ENCODE measurements around the gene EAF2.
"Not testable (repeated sequence)": the region's sequence is repeated elsewhere in the genome, so short reads cannot be mapped to it uniquely, and the experiment has no call there.

Gene EAF2

DNA sequence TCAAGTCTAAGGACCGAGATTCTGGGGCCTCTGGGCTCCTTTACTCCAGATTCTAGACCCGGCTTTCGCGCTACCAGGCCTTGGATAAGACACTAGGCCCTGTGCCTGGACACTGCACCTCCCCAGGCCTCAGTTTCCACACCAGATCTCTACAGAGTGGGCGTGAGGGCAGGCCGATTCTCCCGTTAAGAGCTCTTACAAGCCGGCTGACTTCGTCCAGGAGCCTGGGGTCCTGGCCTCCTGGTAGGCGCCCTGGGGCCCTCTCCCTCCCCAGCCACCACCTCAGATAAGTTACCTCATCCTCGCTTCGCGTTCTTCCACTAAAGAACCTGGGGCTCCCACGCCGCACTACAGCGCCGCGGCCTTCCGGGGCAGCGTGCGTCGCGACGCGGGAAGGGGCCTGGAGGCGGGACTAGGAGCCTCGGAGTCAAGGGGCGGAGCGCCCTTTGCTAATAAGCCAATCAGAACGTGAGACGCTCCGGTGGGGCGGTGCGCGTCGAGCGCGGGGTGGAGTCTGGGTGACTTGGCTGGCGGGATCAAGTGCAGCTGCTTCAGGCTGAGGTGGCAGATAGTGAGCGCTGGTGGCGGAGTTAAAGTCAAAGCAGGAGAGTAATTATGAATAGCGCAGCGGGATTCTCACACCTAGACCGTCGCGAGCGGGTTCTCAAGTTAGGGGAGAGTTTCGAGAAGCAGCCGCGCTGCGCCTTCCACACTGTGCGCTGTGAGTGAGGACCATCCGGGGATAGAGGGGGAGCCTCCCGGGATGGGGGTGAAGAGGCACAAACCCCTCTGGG lies at the start of gene EAF2, which contains the start of gene IQCB1:
EAF2 (plus strand) TSS at position 539 of the 794 bp plus-strand sequence; CDS start at position 616, 77 bp downstream.
IQCB1 (minus strand) TSS at position 390 of the 794 bp plus-strand sequence. CDS start 6,100 bp downstream, outside the sequence.
- DNase-seq (ENCODE audit: low spot score), result peak; percentile 89
- FAIRE-seq, result peak; percentile 90

DNA sequence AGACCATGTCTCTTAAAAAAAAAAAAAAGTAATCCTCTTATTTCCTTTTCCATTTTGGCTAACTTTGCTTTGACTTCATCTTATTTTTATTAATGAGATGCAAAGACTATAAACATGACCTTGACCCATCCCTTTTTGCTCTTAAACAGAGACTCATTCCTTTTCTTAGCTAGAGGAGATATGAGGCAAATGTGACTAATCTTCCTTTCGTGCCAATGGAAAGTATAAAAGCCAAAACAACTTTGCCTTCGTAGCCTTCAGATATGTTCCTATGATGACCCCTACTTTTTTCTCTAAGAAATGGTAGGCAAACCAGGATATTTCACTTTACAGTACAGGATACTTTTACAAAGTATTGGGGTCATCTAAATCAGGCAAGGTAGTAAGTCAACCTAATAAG lies 48.5 kb upstream of the EAF2 start:
- FAIRE-seq (no peak), DNase-seq (ENCODE audit: low spot score) (no peak)

DNA sequence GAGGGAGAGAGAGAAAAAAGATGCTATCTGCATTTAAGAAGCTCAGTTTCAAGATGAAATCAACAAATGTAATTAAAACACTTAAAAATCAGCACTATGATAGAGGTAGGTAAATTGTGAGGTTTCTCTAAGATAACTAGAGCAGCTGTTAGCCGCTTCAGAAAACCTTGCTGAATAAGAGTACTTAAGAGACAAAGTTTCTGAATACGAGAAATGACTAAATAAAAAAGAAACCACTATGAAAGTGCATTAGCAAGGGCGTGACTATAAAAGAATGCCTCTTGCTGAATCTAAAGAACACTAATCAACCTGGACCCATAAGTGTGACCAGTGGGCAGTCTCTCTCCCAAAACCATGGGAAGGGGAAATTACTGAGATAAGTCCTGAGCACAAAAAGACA lies 41.9 kb upstream of the EAF2 start:
- FAIRE-seq (no peak), DNase-seq (ENCODE audit: low spot score) (no peak)

DNA sequence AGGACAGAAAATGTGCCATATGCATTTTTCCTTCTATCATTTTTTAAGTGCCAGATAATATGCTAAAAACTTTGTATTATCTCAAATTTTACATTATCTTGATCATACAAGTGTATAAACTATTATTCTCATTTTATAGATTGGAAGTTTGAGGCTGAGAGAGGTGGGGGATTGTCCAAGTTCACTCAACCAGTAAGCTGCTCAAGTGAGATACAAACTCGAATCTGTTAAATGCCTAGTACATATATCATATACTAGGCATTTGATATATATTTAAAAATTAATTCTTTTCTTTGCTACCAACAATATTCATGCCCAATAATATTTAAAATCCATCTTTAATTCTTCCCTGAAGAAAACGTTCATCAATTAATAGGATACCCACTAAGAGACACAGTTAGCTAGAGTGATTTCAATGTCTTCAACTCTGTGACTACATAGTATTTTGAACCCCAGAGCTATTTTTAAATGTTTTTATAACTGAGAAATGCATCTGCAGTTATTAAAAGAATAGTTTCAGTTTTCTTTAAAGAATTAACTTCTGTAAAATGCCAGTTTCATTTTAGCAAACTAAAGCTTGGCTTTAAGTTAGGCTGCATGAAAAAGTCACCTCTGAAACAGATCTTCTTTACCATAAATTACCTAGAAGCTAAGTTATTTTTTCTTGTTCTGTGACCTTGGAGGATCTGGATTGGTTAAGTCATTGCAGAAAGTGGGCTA lies 40.6 kb upstream of the EAF2 start:
- FAIRE-seq, result no peak
- no peak for DNase-seq (ENCODE audit: low spot score)

DNA sequence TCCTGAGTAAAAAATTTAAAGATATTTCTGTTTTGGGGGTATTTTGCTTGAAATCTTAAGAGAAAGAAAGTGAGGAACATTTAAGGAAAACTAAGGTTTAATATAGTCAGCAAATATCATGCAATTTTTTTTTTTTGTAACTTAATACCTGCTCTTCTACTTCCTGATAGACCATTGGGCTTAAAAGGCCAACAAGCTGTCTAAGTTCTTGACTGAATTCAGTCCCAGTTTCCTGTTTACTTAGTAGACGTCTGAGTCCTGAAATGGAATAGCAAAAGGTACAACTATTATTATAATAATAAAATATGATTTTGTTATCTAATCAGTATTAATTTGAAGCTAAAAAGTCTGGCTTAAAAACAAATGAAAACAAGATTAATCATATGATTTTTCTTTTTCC lies 38.0 kb upstream of the EAF2 start:
- FAIRE-seq, result no peak
- no peak for DNase-seq (ENCODE audit: low spot score)

DNA sequence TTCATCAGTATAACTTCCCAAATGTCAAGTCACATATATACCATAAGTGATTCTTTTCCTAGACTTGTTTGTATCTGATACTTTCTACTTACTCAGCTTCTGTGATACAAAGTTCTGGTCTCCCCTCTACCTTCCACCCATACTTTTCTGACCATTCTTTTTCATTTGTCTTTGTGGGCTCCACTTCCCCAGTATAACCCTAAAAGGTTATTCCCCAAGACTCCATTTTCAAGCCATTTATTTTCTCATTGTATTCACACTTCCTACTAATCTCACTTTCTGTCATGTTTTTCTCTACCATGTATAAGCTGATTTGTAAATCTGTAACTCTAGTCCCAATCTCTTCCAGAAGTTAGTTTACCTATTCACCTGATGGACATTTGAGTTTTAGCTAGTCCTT lies 34.1 kb upstream of the EAF2 start:
- DNase-seq (ENCODE audit: low spot score) (no peak), FAIRE-seq (no peak)

DNA sequence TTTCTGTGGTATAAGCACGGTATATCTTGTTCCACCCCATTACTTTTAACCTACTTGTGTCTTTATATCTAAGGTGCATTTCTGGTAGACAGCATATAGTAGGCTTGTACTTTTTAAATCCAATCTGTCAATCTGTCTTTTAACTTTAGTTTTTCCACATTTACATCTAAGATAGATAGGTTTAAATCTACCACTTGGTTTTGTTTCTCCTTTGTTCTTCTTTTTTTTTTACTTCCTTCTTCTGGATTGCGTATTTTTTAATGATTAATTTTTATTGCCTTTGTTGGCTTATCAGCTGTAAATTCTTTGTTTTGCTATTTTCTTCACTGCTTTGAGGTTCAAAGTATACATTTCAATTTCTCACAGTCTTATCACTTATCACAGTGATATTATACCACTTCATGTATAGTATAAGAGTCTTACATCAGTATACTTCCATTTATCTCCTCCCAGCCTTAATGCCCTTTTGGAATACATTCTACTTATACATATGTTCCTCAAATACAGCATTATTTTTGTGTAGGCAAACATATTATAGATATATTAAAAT lies 31.2 kb upstream of the EAF2 start:
- DNase-seq (ENCODE audit: low spot score) (no peak), FAIRE-seq (no peak)

DNA sequence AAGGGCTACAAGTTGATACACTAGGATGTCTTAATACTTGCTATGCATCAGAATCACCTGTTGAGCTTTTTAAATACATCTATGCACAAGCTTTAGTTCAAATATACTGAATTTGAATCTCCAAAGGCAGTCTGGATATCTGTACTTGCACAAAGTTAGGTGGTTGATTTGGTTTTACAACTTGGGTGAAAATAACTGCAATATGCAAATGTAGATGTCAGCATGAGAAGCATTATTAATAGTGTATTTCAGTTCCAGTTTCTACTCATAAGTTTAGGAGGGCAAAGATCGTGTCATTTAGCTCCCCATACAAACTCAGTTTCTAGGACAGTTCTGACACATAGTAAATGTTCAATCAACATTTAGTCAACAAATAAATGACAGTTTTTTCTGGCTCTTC lies 25.8 kb upstream of the EAF2 start:
- FAIRE-seq, result no peak

DNA sequence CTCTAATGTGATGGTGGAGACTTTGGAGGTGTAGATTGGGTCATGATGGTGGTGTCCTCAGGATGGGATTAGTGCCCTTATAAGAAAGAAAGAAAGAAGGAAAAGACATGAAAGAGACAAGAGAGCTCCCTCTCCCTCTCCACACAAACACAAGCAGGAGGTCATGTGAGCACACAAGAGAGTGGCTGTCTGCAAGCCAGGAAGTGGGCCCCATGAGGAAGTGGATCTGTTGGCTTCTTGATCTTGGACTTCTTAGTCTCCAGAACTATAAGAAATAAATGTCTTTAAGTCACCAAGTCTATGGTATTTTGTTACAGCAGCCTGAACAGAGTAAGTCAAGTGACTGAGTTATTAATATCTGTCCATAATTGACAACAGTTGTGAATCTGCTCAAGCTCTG lies 17.3 kb upstream of the EAF2 start:
- DNase-seq (ENCODE audit: low spot score) (no peak), FAIRE-seq (no peak)

More for the DNA sequence above, 25.8 kb upstream of the EAF2 start:
- no peak for DNase-seq (ENCODE audit: low spot score)

DNA sequence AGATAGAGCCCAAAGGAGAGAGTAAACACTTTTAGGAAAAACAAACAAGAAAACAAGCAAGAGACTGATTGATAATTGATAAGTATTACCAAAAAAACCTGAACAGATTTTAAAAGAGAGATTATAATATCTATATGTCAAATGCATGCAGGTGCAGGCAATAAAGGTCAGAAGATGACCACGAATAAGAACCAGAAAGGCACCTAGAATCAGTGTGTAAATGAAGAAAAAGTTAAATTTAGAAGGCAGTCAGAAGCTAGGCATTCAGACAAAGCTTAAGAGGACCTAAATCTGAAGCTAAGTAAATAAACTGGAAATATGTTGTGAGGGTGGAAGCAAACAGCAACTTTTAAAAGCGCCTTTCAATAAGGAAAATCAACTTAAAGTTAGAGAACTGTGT lies 16.4 kb upstream of the EAF2 start:
- DNase-seq (ENCODE audit: low spot score), result no peak
- FAIRE-seq, result no peak

DNA sequence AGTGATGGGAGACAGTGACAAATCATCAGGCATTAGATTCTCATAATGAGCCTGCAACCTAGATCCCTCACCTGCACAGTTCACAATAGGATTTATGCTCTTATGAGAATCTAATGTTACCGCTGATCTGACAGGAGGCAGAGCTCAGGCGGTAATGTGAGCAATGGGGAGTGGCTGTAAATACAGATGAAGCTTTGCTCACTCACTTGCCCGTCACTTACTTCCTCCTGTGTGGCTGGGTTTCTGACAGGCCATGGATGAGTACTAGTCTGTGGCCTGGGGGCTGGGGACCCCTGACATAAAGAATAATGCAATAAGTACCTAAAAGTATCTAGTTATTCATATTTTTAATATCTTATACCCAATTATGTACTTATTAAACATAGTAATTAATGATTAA lies 15.8 kb upstream of the EAF2 start:
- DNase-seq (ENCODE audit: low spot score), result no peak
- no peak for FAIRE-seq

DNA sequence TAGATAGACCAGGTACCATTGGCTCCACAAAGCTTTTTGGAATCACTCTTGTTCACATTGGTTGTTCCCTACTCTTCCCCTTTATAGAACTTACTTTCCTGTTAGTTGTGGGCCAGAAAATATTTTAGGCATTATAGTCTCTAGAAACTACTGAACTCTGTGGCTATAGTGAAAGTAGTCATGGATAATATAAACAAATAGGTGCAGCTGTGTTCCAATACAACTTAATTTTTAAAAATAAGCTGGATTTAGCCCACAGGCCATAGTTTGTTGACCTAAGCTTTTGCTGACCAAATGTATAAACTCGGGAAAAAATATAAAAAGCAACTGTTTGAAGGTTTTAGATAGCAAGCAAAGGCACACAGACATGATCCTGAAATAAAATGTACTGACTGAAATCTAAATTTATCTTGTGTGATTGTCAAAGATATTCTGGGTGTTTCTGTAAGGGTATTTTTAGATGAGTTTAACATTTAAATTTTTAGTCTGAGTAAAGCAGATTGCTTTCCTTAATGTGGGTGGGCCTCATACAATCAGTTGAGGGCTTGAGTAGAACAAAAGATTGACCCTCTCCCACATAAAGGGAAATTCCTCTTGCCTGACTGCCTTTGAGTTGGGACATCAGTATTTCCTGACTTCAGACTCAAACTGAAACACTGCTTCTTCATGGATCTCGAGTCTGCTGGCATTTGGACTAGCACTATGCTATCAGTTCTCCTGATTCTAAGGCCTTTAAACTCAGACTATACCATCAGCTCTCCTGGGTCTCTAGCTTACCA lies 13.4 kb upstream of the EAF2 start:
- FAIRE-seq, result no peak

DNA sequence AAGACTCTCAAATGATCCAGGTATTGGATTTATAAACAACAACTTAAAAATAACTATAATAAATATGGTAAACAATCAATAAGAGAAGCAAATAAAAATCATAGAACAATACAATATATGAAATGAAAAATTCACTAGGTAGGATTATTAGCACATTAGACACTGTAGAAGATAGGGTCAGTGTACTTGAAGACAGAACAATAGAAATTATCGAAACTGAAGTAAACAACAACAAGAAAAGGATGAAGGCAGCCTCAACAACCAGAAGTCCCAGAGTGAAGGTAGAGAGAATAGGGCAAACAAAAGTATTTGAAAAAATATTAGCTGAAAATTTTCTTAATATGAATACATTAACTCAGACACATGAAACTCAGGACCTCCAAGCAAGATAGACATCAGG lies 12.0 kb upstream of the EAF2 start:
- FAIRE-seq (no peak), DNase-seq (ENCODE audit: low spot score) (no peak)

More for the DNA sequence above, 13.4 kb upstream of the EAF2 start:
- no peak for DNase-seq (ENCODE audit: low spot score)

DNA sequence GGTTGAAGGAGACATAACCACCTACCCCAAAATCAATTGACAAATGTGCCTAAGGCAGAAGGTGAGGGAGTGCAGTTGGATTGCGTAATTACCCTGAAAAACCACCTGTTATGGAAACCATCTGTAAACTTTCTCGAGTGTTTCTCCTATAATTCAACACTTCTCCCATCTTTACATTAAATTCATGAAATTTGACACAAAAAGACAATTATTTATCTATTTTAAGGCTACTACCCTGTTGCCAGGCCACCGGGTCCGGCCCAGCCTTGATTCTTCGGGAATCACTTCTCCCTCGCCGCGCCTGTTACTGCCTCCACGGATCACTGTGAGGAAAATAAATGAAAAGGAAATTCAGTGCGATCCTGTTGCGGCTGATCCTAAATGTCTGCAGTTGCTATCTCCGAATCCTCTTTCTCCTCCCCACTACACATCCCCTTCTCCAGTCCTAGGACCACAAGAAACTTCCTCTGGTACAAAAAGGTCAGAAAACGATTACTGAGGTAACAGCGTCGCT lies 795 bp upstream of the EAF2 start:
- DNase-seq (ENCODE audit: low spot score), result no peak
- no peak for FAIRE-seq

DNA sequence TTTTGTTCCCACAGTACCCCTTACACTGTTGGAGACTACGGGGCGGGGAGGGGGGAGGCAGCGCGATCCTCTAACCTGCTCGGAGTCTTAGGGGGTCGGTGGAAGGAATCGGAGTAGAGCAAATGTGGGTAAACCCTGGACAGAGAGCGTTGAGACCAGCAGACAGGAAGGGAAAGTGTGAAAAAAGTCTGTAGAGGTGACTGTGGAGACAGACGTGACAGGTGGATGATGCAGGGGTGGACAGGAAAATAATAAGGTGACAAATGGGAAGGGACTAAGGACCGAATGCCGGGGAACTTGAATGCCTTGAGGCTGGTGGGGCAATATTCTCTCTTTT lies 424 bp downstream of the EAF2 start:
- DNase-seq (ENCODE audit: low spot score) (no peak), FAIRE-seq (no peak)

DNA sequence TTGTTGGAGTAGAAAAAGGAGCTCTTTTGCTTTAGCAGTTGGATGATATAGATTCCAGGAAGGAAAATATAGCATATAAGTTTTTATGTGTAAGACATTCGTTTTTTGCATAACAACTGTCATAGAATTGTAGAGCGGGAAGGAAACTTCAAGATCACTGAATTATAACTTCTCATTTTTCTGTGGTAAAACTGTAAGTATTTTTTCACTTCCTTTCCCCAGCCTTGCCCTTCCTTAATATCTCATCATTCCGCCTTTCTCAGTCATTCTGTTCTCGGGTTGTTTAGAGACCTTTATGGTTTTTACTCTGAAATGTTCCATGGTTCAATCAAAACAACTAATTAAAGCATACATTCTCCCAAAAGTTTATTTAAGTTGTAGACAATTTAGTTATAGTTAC lies 1.1 kb downstream of the EAF2 start:
- no peak for FAIRE-seq
- no peak for DNase-seq (ENCODE audit: low spot score)

DNA sequence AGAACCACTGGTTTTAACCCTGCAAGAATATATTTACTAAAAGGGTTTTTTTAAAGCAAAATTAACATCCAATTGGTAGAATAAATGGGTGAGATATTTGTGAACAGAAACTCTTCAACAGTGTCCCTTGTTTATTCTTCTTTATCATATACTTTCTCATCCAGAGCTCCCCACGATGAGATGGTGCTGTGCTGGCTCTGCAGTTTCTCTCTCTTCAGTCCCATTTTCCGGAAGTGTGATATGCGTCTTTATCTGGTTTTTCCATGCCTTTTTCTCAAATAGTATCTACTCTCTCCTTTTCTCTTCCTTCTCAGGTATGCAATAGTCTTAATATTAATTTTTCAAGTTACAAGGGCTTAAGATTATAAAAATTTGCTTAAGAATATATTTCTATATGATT lies 1.5 kb downstream of the EAF2 start:
- DNase-seq (ENCODE audit: low spot score), result no peak
- no peak for FAIRE-seq

DNA sequence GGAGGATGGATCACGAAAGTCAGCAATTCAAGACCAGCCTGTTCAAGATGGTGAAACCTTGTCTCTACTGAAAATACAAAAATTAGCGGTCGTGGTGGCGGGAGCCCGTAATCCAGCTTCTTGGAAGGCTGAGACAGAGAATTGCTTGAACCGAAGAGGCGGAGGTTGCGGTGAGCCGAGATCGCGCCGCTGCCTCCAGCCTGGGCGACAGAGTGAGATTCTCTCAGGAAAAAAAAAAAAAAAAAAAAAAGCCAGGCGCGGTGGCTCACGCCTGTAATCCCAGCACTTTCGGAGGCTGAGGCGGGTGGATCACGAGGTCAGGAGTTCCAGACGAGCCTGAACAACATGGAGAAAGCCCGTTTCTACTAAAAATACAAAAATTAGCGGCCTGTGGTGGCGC lies 5.0 kb downstream of the EAF2 start:
- FAIRE-seq (no peak), DNase-seq (ENCODE audit: low spot score) (no peak)

DNA sequence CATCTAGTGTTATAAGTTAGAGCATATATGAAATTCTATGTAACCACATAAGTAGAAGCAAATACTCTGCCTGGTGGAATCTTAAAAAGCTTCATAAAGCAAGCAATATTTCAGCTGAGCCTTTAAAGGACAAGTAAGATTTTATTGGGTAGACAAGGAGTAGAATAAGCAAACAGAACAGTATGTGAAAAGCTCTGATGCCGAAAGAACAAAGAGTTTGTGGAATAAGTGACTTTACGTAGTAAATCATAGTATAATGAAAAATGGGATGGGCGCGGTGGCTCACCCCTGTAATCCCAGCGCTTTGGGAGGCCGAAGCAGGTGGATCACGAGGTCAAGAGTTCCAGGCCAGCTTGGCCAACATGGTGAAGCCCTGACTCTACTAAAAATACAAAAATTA lies 9.9 kb downstream of the EAF2 start:
- no peak for DNase-seq (ENCODE audit: low spot score)
- no peak for FAIRE-seq

DNA sequence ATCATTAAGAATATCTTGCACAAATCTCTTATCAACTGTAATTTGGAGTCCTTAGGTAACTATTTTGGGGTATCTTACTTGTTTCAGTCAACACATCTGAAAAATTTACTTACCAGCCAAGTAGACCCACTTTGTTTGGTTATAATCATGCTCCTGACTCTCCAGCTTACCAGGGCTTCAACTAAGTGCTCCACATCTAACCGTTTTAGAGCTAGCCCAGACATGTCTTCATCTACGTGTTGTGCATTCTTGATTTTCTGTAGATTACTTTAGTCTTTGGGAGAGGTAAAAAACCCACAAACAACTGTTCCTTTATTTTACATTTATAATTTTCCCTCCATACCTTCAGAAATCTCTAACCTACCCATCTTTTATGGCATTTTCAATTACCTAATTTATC lies 17.2 kb downstream of the EAF2 start:
- FAIRE-seq (no peak), DNase-seq (ENCODE audit: low spot score) (no peak)

DNA sequence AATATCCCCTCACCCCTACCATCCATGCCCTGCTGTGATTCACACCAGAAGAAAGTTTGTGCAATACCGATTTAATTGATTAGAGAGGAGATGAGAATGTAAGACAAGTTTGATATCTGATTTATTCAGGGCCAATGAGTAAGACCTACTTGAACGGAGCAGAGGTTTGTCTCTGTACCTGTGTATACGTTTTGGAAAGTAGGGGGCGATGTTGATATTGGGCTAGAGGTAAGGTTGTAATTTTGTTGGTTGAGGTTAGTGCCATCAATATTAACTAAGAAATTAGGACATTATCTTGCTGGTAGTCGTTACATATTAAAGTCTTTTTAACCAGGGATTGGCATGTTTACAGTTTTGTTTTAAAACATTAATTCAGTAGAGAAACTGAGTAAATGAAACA lies 20.5 kb downstream of the EAF2 start:
- no peak for DNase-seq (ENCODE audit: low spot score)
- no peak for FAIRE-seq

DNA sequence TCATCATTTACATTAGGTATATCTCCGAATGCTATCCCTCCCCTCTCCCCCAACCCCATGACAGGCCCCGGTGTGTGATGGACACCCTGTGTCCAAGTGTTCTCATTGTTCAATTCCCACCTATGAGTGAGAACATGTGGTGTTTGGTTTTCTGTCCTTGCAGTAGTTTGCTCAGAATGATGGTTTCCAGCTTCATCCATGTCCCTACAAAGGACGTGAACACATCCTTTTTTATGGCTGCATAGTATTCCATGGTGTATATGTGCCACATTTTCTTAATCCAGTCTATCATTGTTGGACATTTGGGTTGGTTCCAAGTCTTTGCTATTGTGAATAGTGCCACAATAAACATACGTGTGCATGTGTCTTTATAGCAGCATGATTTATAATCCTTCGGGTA lies 22.8 kb downstream of the EAF2 start:
- FAIRE-seq; DNase-seq (ENCODE audit: low spot score): not testable (repeated sequence)
